GM19455 (cell line): ENCODE results near the gene DEFB132.

Experiments used
- ATAC-seq: cut with Tn5 transposase; IDR thresholded peaks from one replicate; pipeline ENCODE4 v1.9.1; 2021; ENCODE audit not compliant: unreplicated experiment

Gene DEFB132

DNA sequence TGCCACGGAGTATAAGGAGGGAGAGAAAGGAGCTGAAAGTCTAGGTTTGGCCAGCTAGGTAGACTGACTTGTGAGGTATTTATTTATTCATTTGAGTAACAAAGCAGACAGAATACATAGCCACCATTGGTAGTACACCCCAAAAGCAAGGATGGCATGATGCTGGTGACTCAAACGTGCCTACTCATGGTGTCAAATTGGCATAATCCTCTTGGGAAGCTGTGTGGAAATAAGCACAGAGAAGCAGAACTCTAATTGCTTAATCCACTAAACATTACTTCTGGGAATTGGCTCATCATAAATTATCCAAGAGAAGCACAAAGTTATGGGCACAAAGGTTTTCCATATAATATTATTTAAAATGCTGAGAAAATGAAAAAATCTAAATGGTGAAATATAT is 2.5 kb downstream of the DEFB132 start:
- ATAC-seq = no peak

DNA sequence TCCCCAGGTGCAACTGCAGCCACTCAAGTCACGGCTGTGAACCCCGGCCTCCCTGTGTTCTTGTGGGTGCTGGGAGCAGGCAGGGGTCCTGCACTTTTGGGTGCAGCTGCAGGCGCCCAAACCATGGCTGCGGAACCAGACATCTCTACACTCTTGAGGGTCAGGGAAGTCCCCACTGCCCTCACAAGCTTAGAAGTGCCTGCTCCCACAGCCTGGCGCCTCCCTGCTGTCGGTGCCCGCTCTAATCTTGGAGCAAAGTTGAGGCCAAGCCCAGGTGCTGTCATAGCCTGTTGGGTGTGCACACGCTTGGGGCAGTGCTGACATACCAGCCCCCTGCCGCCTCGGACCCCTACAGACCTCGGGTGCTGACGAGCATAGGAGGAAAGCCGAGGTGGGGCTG is 6.2 kb downstream of the DEFB132 start:
- ATAC-seq = no peak

GRCh38 chr20:266596-267562 is 9.4 kb downstream of the DEFB132 start:
- ATAC-seq = peak; percentile 84

DNA sequence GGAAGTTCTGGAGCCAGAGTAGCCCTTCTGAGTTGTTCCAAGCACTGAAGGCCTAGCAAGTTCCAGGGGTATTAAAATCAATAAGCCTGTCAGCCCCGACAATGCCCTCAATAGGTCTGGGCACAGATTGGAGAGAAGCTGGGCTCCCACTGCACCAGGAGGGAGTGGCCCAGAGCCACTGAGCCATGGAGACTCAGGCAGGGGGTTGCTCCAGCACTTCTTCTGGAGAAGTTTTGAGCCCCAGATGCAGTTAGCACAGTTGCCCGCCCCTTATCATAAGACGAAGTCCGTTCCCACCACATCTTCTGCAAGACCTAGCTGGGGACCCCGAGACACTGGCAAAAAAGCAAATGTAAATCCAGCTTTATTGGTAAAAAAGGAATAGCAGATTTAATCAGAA is 13.0 kb downstream of the DEFB132 start:
- ATAC-seq = no peak

GRCh38 chr20:271069-271468 is 13.5 kb downstream of the DEFB132 start:
- ATAC-seq = no peak

DNA sequence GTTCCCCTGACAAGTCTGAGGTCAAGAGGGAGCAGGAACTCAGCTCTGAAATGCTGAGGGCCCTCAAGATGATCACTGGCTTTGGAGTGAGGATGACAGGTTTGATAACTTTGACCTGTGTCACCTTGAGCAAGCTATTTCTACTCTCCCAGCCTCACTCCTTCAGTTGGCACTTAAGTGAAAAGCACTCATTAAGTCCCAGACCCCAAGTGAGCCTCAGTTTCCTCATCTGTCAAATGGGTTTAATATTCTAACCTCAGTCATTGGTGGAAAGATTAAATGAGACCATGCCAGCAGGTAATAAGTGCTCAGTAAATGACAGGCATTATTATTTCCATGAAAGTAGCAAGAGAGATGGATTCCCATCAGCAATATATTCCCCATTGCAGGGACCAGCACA is 14.0 kb downstream of the DEFB132 start:
- no peak for ATAC-seq

GRCh38 chr20:272718-273117 is 15.2 kb downstream of the DEFB132 start:
- no peak for ATAC-seq

DNA sequence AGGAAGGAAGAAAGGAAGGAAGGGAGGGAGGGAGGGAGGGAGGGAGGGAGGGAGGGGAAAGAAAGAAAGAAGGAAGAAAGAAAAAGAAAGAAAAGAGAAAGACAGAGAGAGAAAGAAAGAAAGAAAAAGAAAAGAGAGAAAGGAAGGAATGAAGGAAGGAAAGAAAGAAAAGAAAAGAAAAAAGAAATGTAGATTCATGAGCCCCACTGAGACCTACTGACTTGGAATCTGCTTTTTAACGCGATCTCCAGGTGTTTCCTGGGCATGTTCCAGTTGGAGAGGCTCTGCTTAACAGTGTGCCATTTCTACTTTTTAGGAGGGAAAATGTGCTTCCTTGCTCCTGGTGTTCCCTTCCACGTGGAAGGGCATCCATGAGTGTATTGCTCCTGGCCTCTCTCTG is 16.4 kb downstream of the DEFB132 start:
- no peak for ATAC-seq

GRCh38 chr20:275791-276190 is 18.3 kb downstream of the DEFB132 start:
- no peak for ATAC-seq

DNA sequence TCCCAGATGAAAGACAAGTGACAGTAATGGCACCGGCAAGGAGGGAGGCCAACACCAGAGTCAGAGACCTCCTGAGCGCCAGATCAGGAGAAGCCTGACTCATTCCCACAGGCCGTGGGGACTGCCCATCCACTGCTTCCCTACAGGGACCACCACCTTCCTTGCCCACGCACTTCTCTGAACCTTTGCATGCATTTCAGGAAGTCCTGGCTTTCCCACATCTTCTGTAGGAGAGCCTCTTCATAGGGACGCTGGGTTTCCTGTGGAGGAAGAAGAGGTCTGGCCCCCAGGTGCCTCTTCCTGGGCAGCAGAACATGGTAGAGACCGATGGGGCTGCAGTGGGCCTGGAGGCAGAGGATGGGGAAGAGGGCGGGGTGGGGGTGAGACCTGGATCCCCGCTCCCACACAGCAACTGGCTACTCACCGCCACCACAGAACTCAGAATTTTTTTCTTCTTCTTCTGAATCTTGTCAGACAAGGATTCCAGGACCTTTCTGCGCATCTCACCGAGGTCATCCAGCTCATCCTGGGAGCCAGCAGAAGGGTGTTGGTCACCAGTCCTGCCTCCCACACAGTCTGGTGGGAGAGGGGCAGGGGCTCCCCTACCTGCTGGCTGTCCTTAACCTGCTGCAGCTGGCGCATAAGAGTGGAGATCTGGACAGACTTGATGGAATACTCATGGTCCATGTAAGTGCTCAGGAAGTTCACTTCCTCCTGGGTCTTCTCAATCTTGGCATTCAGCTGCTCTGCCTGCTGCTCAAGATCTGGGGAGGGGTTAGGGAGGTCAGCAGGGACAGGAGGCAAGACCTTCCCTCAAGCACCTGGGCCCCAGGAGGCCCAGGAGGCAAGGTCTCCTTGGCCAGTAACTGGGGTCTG is 19.3 kb downstream of the DEFB132 start:
- ATAC-seq = no peak

- no peak for ATAC-seq
Observed at GRCh38 chr20:277496-277781, 19.9 kb downstream of the DEFB132 start.

DNA sequence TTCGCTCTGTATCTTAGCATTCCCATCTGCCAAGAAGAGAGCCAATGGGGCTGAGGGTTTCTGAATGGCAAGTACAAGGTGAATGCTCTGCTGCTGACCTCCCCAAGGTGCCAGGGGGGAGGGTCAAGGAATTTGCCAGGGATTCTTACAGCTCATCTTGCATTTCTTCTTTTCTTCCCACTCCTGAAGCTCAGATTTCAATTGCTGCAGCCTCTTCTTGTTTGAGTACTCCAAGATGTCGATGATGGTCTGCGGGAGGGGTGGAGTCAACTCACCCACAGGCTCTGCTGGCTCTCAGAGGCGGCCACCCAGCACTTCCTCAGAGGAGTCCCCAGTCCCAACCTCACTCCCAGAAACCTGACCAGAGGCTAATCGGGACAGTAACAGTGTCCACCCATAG is 20.7 kb downstream of the DEFB132 start:
- ATAC-seq = no peak

DNA sequence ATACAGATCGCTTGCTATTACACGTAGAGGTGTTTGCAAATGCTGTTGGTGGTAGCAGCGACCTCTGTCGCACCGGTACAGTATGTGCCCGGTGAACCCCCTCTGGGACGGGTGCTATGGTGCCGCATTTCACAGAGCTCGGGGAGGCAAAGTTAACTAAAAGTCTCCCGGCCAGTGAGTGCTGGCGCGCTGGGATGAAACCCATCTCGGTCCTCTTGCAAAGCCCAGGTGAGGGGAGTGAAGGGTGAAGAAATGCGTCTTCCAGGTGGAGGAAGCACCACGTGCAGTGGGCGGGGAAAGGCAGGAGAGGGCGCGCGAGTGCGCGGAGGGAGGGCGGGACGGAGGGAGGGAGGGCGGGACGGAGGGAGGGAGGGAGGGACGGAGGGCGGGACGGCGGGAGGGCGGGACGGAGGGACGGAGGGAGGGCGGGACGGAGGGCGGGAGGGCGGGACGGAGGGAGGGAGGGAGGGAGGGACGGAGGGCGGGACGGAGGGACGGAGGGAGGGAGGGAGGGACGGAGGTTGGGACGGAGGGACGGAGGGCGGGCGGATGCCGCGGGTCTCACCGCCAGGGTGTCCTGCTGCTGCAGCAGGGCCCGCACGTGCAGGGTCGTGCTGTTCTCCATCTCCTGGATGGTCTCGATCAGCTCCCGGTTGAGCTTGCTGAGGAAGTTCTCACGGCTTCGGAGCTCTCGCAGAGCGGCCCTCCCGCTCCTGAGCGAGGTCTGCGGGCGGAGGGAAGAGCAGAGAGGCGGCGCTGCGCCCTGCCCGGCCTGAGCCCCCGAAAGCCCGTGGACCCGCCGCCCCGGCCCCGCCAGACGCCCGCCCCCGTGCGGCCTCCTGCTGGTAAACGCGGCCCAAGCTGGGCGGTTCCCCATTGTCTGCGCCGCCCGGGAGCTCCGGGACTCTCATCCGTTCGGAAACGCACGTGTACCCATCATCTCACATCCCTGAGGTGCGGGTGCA is 21.4 kb downstream of the DEFB132 start:
- ATAC-seq = no peak

GRCh38 chr20:284172-284571 is 26.6 kb downstream of the DEFB132 start:
- ATAC-seq = no peak

DNA sequence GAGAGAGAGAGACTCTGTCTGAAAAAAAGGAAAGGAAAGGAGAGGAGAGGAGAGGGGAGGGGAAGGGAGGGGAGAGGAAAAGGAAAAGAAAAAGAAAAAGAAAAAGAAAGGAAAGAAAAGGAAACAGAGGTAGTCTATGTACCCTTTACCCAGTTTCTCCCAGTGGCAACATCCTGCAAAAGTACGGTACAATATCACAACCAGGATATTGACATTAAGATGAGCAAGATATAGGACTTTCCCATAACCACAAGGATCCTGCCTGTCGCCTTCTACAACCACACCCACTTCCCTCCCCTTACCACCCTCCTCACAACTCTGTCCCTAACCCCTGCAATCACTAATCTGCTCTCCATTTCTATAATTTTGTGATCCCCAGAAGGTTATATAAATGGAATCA is 29.0 kb downstream of the DEFB132 start:
- no peak for ATAC-seq

DNA sequence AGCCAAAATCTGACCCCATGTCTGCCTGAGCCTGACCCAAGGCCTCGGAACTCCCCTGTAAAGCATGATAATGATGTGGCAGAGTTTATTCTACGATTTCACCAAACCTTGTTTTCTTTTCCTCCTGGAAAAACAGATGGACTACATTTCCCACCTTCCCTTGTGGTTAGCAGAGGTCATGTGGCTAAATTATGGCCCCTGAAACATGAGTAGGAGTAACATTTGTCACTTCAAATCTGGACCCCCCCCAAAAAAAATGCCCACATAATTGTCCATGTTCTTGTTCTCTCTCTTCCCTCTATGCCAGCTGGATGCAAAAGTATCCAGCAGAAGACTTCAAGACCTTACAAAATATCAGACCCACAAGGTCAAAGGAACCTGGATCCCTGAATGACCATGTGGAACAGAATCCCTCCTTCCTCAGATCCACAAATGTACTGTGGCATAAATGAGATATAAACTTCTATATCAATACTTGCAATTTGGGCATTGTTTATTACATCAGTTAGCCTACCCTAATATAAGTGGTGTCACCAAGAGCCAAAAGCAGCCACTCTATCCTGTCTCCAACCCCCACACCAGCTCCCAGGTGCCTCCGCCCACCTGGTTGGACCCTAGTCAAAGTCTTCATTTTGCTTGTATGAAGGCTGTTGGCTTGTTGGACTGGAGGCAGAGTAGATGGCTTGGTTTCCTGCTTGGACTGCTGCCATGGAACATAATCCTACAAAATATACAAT is 31.6 kb downstream of the DEFB132 start:
- no peak for ATAC-seq

DNA sequence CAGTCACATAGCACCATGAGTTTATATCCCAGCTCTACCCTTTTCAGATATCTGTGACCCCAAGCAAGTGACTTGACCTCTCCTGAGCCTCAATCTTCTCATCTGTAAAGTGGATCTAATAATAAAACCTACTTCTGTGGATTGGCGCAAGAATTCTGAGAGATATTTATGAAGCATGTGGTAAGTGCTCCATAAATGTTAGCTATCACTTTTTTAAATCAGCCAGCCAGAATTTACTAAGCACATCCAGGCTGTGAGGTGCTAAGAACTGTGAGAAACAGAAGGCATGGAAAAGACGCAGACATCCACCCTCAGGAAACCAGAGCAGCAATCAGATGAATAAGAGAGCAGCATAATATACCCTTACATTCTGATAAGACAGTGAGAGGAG is 32.2 kb downstream of the DEFB132 start:
- no peak for ATAC-seq

- ATAC-seq = peak; percentile 78
Observed at GRCh38 chr20:290084-290831, 32.7 kb downstream of the DEFB132 start, which contains the start of gene C20orf96. C20orf96 (minus strand) TSS chr20:290750; CDS start chr20:290610, 140 bp downstream.

DNA sequence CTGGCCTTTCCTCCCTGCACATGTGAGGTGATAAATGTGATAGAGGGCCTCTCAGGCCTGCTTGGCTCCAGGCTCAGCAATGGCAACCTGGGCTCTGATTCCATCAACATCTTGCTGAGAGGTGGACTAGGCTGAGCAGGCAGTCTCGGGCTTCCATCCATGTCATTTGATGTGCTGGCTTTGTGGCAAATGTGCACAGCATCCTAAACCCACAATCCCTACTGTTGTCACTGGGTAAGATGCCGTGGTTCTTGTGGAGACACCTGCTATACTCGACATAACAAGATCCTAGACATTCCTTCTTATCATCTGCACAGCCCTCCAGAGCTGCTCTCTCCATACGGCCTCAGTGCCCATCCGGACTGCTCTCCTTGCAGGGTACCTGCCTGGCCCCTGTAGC is 37.1 kb downstream of the DEFB132 start:
- no peak for ATAC-seq
